Epithelial cell of proximal tubule (primary cell): Measurements from ENCODE around the gene SCGB3A1. TPM values are rescaled to one million over a fixed set of nuclear protein-coding genes. Genes with fewer than 3 reads are reported as not detected.

Source experiments
- DNase-seq: peaks from one replicate; pipeline ENCODE4 v3.0.0-alpha.2; 2011; ENCODE audit warnings: low read depth
- H3K4me3 ChIP-seq: 2 replicates; pipeline ENCODE4 v1.5.1; 2011; ENCODE audit warnings: low read depth, mild to moderate bottlenecking, low read length
- total RNA-seq: library from RNA; depleted of rRNA; stranded (reverse); fragments of >200 nt; gene quantifications from 2 replicates; pipeline ENCODE4 v1.2.3, GENCODE V29; 2015
- TF ChIP-seq, protein P1 (sequence below): conservative IDR thresholded peaks from 2 replicates; pipeline ENCODE4 v1.5.1; 2012; ENCODE audit warnings: low read depth, mild to moderate bottlenecking, low read length

SCGB3A1 gene
- total RNA-seq, 1 donor from 2014 or later = not detected

DNA sequence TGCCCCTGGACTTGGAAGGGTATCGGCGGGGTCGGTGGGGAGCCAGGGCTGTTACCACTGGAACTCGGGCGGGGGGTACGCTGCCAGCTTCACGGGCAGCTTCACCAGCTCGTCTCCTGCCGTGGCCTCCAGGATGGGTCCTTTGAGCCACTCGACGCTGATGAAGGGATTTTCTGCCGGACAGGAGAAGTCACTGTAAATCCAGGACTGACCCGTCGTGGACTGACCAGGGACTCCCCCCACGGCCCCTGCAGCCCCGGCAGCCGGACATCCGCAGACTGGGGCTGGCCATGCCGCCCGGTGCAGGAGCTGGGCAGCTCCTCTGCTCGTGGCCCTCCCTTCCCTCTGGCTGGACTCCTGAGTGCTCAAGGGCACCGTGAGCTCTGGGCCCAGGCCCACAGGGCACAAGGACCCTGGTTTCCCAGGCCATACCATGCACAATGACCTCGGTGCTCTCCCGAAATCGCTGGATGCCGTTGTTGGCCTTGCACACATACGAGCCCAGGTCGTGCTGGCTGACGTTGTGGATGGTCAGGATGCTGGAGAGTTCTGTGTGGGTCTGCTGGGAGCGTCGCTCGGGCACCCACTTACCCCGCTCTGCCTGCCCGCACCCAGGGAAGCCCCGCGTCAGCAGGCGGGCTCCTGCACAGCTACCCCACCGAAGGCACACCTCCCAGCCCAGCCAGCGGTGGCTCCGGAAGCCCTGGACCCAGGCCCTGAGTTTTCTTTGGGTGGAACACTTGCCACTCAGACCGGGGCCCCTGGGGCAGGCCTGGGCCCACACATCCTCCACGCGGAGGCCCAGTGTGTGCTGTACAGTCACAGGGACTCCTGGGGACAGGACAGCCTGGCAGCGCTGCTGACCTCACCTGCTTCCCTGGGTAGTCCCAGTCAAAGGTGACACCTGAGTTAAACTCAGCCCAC, 37.8 kb upstream of the SCGB3A1 start:
- H3K4me3 ChIP-seq = no peak overlapping the region
- no peak for DNase-seq
- TF ChIP-seq, protein P1, sequence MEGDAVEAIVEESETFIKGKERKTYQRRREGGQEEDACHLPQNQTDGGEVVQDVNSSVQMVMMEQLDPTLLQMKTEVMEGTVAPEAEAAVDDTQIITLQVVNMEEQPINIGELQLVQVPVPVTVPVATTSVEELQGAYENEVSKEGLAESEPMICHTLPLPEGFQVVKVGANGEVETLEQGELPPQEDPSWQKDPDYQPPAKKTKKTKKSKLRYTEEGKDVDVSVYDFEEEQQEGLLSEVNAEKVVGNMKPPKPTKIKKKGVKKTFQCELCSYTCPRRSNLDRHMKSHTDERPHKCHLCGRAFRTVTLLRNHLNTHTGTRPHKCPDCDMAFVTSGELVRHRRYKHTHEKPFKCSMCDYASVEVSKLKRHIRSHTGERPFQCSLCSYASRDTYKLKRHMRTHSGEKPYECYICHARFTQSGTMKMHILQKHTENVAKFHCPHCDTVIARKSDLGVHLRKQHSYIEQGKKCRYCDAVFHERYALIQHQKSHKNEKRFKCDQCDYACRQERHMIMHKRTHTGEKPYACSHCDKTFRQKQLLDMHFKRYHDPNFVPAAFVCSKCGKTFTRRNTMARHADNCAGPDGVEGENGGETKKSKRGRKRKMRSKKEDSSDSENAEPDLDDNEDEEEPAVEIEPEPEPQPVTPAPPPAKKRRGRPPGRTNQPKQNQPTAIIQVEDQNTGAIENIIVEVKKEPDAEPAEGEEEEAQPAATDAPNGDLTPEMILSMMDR = no peak

- DNase-seq = no peak
- TF ChIP-seq, protein P1 = no peak
These were observed 36.9 kb upstream of the SCGB3A1 start for GRCh38 chr5:180628211-180628610.

GRCh38 chr5:180627386-180628120, 36.3 kb upstream of the SCGB3A1 start:
- H3K4me3 ChIP-seq = no peak overlapping the region
- TF ChIP-seq, protein P1 = no peak
- DNase-seq = no peak

More at GRCh38 chr5:180628211-180628610, 36.9 kb upstream of the SCGB3A1 start:
- no peak overlapping the region for H3K4me3 ChIP-seq

DNA sequence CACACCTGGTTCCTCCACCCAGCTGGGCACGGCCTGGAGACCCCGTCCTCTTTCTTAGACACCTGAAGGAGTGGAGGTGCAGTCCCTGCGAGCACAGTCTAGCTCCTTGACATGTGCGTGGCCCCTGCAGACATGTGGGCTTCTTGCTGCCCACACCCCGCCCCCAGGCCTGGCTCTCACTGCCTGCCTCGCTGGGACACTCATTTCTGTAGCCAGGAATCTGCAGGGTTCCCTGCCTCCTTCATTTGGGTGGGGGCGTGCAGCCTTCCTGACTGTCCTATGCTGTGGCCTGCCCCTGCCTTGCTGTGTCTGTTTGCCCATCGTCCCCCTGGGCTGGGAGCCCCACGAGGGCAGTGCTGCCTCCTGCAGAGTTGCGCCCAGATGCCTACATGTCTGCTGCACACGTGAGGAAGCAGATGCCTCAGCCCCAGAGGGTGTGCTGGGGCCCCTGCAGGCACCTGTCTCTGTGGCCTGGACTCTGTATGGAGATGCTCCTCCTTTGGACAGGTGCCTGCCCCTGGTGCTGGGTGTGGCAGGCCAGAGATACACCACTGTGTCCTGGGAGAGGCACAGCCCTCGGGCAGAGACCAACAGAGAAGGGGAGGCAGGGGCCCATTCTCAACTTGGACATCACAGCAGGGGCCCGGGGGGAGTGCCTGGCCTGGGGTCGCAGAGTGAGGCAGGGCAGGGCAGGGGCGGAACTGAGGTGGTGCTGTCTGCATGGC, 35.5 kb upstream of the SCGB3A1 start:
- TF ChIP-seq, protein P1 = no peak
- no peak for DNase-seq
- no peak overlapping the region for H3K4me3 ChIP-seq

DNA sequence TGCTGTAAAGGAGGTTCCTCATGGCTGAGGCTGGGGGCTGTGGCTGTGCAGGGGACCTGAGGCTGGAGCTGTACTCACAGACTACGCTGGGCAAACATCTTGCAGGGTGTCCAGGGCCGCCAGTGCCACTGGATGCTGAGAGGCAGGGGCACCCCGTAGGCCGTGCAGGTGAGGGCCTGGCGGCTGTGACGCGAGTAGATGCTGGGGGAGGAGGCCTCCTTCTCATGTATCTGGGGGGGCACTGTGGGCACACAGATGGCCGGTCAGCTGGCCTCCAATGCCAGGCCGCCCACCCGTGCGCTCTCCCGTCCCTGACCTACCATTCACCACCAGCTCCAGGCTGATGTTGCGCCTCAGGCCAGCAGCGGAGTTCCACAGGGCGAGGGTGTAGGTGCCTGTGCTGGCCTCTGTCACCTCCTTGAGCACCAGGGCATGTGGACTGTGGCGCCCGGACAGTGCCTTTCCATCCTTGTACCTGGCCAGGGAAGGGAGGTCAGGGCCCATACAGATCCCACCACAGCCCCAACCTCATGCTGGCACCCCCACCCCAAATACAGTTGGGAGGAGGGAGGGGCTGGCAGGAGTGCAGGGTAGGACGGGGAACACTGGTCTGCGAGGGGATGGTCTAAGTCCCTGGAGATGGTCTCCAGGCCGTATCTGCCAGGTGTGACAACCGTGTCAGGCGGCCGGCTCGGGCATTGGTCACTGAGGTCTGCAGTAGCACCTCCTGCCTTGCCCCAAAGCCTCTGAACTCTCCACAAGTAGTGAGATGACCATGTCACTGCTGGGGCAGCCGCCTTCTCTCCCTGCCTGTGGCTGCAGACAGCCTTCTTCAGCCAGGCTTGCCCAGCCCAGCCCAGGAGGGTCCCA, 34.7 kb upstream of the SCGB3A1 start:
- no peak for DNase-seq
- no peak overlapping the region for H3K4me3 ChIP-seq
- TF ChIP-seq, protein P1 = no peak
